GM10266 (cell line): ENCODE data around the gene DPP3.
A peak's percentile ranks its signal among the peaks of the same experiment; 100 is the strongest.
"Not testable (repeated sequence)": the region's sequence is repeated elsewhere in the genome, so short reads cannot be mapped to it uniquely, and the experiment has no call there.

ENCODE experiments used
- DNase-seq: peaks from one replicate; pipeline ENCODE4 v3.0.0; 2012; ENCODE audit errors: extremely low spot score
- CTCF ChIP-seq: IDR thresholded peaks from 2 replicates; pipeline ENCODE4 v1.5.1; 2012; ENCODE audit warnings: mild to moderate bottlenecking, low read depth; ENCODE audit not compliant: control insufficient read depth, insufficient read depth; ENCODE audit errors: missing control alignments

DPP3 gene

GRCh38 chr11:66459138-66459778 is 21.0 kb upstream of the DPP3 start:
- TF ChIP-seq CTCF, result no peak

GRCh38 chr11:66462010-66462409 is 18.2 kb upstream of the DPP3 start:
- TF ChIP-seq CTCF, result no peak
- DNase-seq, result no peak

More at GRCh38 chr11:66459138-66459778, 21.0 kb upstream of the DPP3 start:
- no peak for DNase-seq

GRCh38 chr11:66462911-66463310 is 17.3 kb upstream of the DPP3 start:
- DNase-seq, result no peak
- no peak for TF ChIP-seq CTCF

- not testable (repeated sequence) for DNase-seq
Observed at GRCh38 chr11:66464116-66464515, 16.1 kb upstream of the DPP3 start.

- no peak for DNase-seq
Observed at GRCh38 chr11:66464916-66465315, 15.3 kb upstream of the DPP3 start.

GRCh38 chr11:66465373-66466224 is 14.6 kb upstream of the DPP3 start:
- no peak for DNase-seq
- TF ChIP-seq CTCF, result no peak

More at GRCh38 chr11:66464916-66465315, 15.3 kb upstream of the DPP3 start:
- TF ChIP-seq CTCF, result no peak

- peak; percentile 99 for DNase-seq
- TF ChIP-seq CTCF, result no peak
Observed at GRCh38 chr11:66466225-66467033, 13.8 kb upstream of the DPP3 start, which contains the start of gene PELI3. Gene PELI3 (plus strand): TSS chr11:66466905. CDS start chr11:66468129, 1,224 bp downstream.
